PC-9 (cell line): ENCODE results near the gene NSMCE4A. TPM values are rescaled to one million over a fixed set of nuclear protein-coding genes. Genes with fewer than 3 reads are reported as not detected.
"Not testable (repeated sequence)": the region's sequence is repeated elsewhere in the genome, so short reads cannot be mapped to it uniquely, and the experiment has no call there.

ENCODE experiments used
- BruUV-seq: library from RNA; stranded (reverse); fragments of 400-500 nt; replicated peaks from 2 replicates; lab custom pipeline; 2021; lab: Mats Ljungman, UMichigan
- CTCF ChIA-PET: fragments of 300-600 bp; sonication (Branson Sonifier 250); formaldehyde crosslinking; loops from one replicate; lab custom pipeline; 2022; ENCODE audit warnings: antibody characterized with exemption; lab: Charles Lee
- POLR2A ChIA-PET: fragments of 300-600 bp; sonication (Branson Sonifier 250); formaldehyde crosslinking; loops from one replicate; lab custom pipeline; 2022; ENCODE audit warnings: antibody characterized with exemption; ENCODE audit not compliant: unreplicated experiment; lab: Charles Lee
- DNase-seq, 2 experiments: peaks; one replicate each; pipeline versions ENCODE4 v3.0.0 to v3.0.0-alpha.2; 2015 to 2022; ENCODE audit warnings: mixed read lengths in 1 of 2
- H2AFZ ChIP-seq: fragments of 200-600 bp; sonication (generic); 2 replicates; pipeline ENCODE4 v1.8.1; 2017; ENCODE audit warnings: antibody characterized with exemption
- H3F3A ChIP-seq: fragments of 200-600 bp; sonication (generic); 2 replicates; pipeline ENCODE4 v1.8.1; 2017; ENCODE audit warnings: antibody characterized with exemption, mild to moderate bottlenecking, low read depth; ENCODE audit not compliant: insufficient read depth
- H3K27ac ChIP-seq: fragments of 200-600 bp; sonication (generic); 2 replicates; pipeline ENCODE4 v1.6.1; 2016; ENCODE audit warnings: mixed run types
- H3K27me3 ChIP-seq: fragments of 200-600 bp; sonication (generic); 2 replicates; pipeline ENCODE4 v1.6.1; 2016; ENCODE audit warnings: low read depth, mixed run types; ENCODE audit not compliant: insufficient read depth
- H3K36me3 ChIP-seq: fragments of 200-600 bp; sonication (generic); 2 replicates; pipeline ENCODE4 v1.6.1; 2016; ENCODE audit warnings: low read depth, mixed run types
- H3K4me1 ChIP-seq: fragments of 200-600 bp; sonication (generic); replicated peaks from 2 replicates; pipeline ENCODE4 v1.6.1; 2016; ENCODE audit warnings: mixed run types; ENCODE audit not compliant: insufficient read depth
- H3K4me2 ChIP-seq: fragments of 200-600 bp; sonication (generic); 2 replicates; pipeline ENCODE4 v1.6.1; 2017; ENCODE audit warnings: mixed run types
- H3K4me3 ChIP-seq: fragments of 200-600 bp; sonication (generic); 2 replicates; pipeline ENCODE4 v1.6.1; 2016; ENCODE audit warnings: mixed run types
- H3K79me2 ChIP-seq: fragments of 200-600 bp; sonication (generic); 2 replicates; pipeline ENCODE4 v1.6.1; 2017; ENCODE audit warnings: low read depth, mixed run types
- H3K9me2 ChIP-seq: fragments of 200-600 bp; sonication (generic); 2 replicates; pipeline ENCODE4 v1.8.1; 2017; ENCODE audit warnings: mild to moderate bottlenecking; ENCODE audit not compliant: insufficient read depth
- H3K9me3 ChIP-seq: fragments of 200-600 bp; sonication (generic); 2 replicates; pipeline ENCODE4 v1.8.1; 2016; ENCODE audit warnings: low read depth; ENCODE audit not compliant: insufficient read depth
- H4K20me1 ChIP-seq: fragments of 200-600 bp; sonication (generic); 2 replicates; pipeline ENCODE4 v1.8.1; 2017; ENCODE audit not compliant: insufficient read depth
- EZH2 ChIP-seq: fragments of 200-600 bp; sonication (generic); IDR thresholded peaks from 2 replicates; pipeline ENCODE4 v1.8.0; 2017; ENCODE audit warnings: antibody characterized with exemption, low read depth
- intact Hi-C: fragments of 100-400 bp; cut with micrococcal nuclease; formaldehyde crosslinking; loops from one replicate; pipeline ENCODE4 v1.10.0; 2022; ENCODE audit not compliant: unreplicated experiment
- total RNA-seq: library from RNA; stranded (reverse); gene quantifications from 2 replicates; pipeline ENCODE4 v1.2.3, GENCODE V29; 2021
- TF ChIP-seq, protein P1 (sequence below): fragments of 200-600 bp; sonication (generic); conservative IDR thresholded peaks from 2 replicates; pipeline ENCODE4 v1.6.1; 2017; ENCODE audit warnings: mixed run types, antibody characterized with exemption, mild to moderate bottlenecking, moderate library complexity

The NSMCE4A gene
- total RNA-seq, 1 experiment from 2014 or later: 26.8 TPM

DNA sequence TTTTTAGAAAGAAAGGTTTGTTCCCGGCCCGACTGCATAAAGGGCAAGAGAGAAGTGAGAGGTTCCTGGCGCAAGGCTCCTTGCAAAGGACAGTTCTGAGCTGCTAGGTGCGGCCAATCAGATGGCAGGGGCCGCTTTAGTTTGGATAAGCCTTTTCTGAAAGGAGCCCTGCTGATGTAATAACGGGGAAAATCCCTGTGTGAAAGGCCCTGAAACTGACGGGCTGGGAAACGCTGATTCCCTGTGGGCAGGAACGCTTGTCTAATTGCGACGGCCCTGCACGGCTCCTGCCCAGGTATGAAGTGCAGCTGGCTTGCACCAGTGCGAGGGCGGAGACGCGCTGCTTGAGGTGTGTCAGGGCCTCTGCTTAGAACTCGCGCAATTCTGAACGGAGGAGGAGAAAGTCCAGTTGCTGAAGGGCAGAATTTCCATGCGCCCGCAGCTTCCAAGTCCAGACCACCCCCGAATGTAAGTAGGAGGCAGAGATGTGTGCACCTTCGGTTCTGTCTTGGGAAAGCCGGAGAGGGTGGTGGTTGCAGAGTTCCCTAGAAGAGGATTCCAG lies 44.5 kb upstream of the NSMCE4A start:
- peak overlapping the region; percentile 93 for H3K4me2 ChIP-seq
- POLR2A ChIA-PET: interaction anchor here (0.6 kb wide), 2 partner anchors 15 to 289 kb away, joined by 3 read pairs; no protein-coding TSS in a partner anchor
- no TSS peak for BruUV-seq

DNA sequence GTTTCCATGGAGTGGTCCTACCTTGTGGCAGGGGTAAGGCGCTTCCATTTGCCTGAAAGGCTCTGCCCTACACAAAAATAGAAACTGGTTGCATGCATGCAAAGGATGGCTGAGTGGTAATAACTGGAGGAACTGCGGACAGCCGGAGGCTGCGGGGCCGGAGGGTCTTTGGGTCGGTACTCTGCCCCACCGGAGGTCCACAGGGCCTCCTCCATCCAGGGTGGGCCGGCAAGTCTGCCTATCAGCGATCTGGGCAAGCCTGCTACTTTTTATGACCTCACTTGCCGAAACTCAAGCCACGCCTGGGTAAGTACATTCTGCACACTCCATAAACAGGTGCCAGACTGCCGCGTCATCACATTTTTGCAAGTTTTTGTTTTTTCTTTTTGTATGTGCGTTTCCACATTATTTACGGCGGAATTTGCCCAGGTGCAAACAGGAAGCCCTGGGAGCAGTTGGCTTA lies 44.0 kb upstream of the NSMCE4A start:
- POLR2A ChIA-PET: no interaction called here
- H2AFZ ChIP-seq: peak overlapping the region; percentile 80
- BruUV-seq: no TSS peak

More for the DNA sequence above, 44.5 kb upstream of the NSMCE4A start:
- TF ChIP-seq EZH2: no peak
- TF ChIP-seq, protein P1, sequence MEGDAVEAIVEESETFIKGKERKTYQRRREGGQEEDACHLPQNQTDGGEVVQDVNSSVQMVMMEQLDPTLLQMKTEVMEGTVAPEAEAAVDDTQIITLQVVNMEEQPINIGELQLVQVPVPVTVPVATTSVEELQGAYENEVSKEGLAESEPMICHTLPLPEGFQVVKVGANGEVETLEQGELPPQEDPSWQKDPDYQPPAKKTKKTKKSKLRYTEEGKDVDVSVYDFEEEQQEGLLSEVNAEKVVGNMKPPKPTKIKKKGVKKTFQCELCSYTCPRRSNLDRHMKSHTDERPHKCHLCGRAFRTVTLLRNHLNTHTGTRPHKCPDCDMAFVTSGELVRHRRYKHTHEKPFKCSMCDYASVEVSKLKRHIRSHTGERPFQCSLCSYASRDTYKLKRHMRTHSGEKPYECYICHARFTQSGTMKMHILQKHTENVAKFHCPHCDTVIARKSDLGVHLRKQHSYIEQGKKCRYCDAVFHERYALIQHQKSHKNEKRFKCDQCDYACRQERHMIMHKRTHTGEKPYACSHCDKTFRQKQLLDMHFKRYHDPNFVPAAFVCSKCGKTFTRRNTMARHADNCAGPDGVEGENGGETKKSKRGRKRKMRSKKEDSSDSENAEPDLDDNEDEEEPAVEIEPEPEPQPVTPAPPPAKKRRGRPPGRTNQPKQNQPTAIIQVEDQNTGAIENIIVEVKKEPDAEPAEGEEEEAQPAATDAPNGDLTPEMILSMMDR: no peak
- peak overlapping the region; percentile 90 for H3K27ac ChIP-seq
- no peaks in the 10 kb centered on the region for H3K9me3 ChIP-seq
- H3K4me1 ChIP-seq: peaks cover 8% of the 10 kb centered on the region
- no peaks in the 10 kb centered on the region for H3K27me3 ChIP-seq
- peak; percentile 49 to 74 for DNase-seq
- CTCF ChIA-PET: no interaction called here
- H3K79me2 ChIP-seq: no peaks in the 10 kb centered on the region
- intact Hi-C loops: no loop called here
- H2AFZ ChIP-seq: peak overlapping the region; percentile 80
- peak overlapping the region; percentile 75 for H3K4me3 ChIP-seq
- H3K36me3 ChIP-seq: no peaks in the 10 kb centered on the region
- no peaks in the 10 kb centered on the region for H3K9me2 ChIP-seq
- peaks cover 12% of the 10 kb centered on the region for H3F3A ChIP-seq
- H4K20me1 ChIP-seq: no peaks in the 10 kb centered on the region

DNA sequence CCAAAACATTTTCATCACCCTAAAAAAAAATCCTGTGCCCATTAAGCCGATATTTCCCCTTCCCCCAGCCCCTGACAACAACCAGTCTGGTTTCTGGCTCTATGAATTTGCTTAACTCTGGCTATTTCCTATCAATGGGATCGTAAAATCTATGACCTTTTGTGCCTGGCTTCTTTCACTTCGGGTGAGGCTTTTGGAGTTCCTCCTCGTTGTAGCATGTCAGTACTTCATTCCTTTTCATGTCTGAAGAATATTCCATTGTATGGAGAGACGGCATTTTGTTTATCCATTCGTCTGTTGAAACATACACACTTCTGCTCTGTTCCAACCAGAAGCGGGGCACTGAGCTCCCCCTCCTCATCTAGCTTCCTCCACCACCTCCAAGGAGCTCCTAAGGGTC lies 43.5 kb upstream of the NSMCE4A start:
- TSS peak; percentile 90 for BruUV-seq
- Histone ChIP-seq H3K27ac (peak overlapping the region; percentile 90), H3K27me3 (no peaks in the 10 kb centered on the region), H3K4me2 (peak overlapping the region; percentile 93), H3K9me3 (no peaks in the 10 kb centered on the region), H4K20me1 (no peaks in the 10 kb centered on the region), H2AFZ (peak overlapping the region; percentile 80), H3F3A (peaks cover 12% of the 10 kb centered on the region), H3K4me3 (peak overlapping the region; percentile 75), H3K9me2 (no peaks in the 10 kb centered on the region), H3K4me1 (peaks cover 8% of the 10 kb centered on the region), H3K36me3 (no peaks in the 10 kb centered on the region), H3K79me2 (no peaks in the 10 kb centered on the region)
- no peak for DNase-seq
- ChIA-PET POLR2A (no interaction called here), CTCF (no interaction called here)
- TF ChIP-seq EZH2: no peak
- intact Hi-C loops: no loop called here

More for the DNA sequence above, 44.0 kb upstream of the NSMCE4A start:
- CTCF ChIA-PET: no interaction called here
- H3K27ac ChIP-seq: peak overlapping the region; percentile 90
- H3K4me3 ChIP-seq: peak overlapping the region; percentile 75
- intact Hi-C loops: no loop called here
- no peaks in the 10 kb centered on the region for H3K36me3 ChIP-seq
- H3F3A ChIP-seq: peaks cover 12% of the 10 kb centered on the region
- no peaks in the 10 kb centered on the region for H3K9me2 ChIP-seq
- TF ChIP-seq, protein P1: no peak
- TF ChIP-seq EZH2: no peak
- no peaks in the 10 kb centered on the region for H3K27me3 ChIP-seq
- H3K79me2 ChIP-seq: no peaks in the 10 kb centered on the region
- peak overlapping the region; percentile 93 for H3K4me2 ChIP-seq
- H3K9me3 ChIP-seq: no peaks in the 10 kb centered on the region
- no peaks in the 10 kb centered on the region for H4K20me1 ChIP-seq
- peak; percentile 31 to 68 for DNase-seq
- H3K4me1 ChIP-seq: peaks cover 8% of the 10 kb centered on the region

DNA sequence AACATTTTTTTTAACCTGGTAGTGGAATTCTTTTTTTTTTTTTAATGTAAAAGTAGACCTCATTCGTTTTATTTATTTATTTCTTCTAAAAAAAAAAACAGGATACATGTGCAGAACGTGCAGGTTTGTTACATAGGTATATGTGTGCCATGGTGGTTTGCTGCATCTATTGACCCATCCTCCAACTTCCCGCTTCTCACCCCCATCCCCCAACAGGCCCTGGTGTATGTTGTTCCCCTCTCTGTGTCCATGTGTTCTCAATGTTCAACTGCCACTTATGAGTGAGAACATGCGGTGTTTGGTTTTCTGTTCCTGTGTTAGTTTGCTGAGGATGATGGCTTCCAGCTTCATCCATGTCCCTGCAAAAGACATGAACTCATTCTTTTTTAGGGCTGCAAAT lies 42.9 kb upstream of the NSMCE4A start:
- Histone ChIP-seq H3K27ac (peak overlapping the region; percentile 90; the same call in 1 of the 2 replicates), H3K4me3 (peak overlapping the region; percentile 75; the same call in 1 of the 2 replicates), H3K4me2 (peak overlapping the region; percentile 93), H3F3A (peaks cover 12% of the 10 kb centered on the region)
- BruUV-seq, POLR2A ChIA-PET, H3K36me3 ChIP-seq, H3K27me3 ChIP-seq, CTCF ChIA-PET, H4K20me1 ChIP-seq, H3K9me3 ChIP-seq, H2AFZ ChIP-seq, intact Hi-C loops, H3K4me1 ChIP-seq, H3K79me2 ChIP-seq, H3K9me2 ChIP-seq, DNase-seq: not testable (repeated sequence)
